Fibroblast of pulmonary artery (primary cell): ENCODE measurements around the gene PHIP.
A peak's percentile ranks its signal among the peaks of the same experiment; 100 is the strongest.

Experiments used
- DNase-seq: peaks from one replicate; pipeline ENCODE4 v3.0.0-alpha.2; 2010; ENCODE audit warnings: low read depth
- H3K4me3 ChIP-seq: replicated peaks from 2 replicates; pipeline ENCODE4 v1.5.1; 2011; ENCODE audit warnings: low read depth, mild to moderate bottlenecking, control low read depth, low read length, moderate library complexity
- TF ChIP-seq, protein P1 (sequence below): IDR thresholded peaks from 2 replicates; pipeline ENCODE4 v1.5.1; 2011; ENCODE audit warnings: mild to moderate bottlenecking, control low read depth, low read length, inconsistent platforms; ENCODE audit errors: missing control alignments

The PHIP gene

DNA sequence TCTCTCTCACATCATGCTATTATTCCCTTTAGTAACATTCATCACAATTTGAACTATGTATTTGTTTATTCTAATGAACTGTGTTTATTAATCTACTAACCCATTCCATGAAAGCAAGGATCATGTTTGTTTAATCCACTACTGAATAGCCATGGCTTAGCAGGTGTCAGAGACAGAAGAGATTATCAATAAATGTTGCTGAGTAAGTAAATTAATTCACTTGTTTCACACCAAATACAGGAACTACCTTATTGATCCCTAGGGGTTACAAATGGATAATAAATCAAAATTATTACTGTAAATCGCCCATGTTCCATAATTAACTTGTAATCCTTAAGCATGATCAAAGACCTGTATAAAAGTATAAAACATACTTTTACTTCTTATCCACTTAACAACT, 76.6 kb downstream of the PHIP start:
- no peak overlapping the region for H3K4me3 ChIP-seq
- DNase-seq: no peak
- TF ChIP-seq, protein P1, sequence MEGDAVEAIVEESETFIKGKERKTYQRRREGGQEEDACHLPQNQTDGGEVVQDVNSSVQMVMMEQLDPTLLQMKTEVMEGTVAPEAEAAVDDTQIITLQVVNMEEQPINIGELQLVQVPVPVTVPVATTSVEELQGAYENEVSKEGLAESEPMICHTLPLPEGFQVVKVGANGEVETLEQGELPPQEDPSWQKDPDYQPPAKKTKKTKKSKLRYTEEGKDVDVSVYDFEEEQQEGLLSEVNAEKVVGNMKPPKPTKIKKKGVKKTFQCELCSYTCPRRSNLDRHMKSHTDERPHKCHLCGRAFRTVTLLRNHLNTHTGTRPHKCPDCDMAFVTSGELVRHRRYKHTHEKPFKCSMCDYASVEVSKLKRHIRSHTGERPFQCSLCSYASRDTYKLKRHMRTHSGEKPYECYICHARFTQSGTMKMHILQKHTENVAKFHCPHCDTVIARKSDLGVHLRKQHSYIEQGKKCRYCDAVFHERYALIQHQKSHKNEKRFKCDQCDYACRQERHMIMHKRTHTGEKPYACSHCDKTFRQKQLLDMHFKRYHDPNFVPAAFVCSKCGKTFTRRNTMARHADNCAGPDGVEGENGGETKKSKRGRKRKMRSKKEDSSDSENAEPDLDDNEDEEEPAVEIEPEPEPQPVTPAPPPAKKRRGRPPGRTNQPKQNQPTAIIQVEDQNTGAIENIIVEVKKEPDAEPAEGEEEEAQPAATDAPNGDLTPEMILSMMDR: no peak

DNA sequence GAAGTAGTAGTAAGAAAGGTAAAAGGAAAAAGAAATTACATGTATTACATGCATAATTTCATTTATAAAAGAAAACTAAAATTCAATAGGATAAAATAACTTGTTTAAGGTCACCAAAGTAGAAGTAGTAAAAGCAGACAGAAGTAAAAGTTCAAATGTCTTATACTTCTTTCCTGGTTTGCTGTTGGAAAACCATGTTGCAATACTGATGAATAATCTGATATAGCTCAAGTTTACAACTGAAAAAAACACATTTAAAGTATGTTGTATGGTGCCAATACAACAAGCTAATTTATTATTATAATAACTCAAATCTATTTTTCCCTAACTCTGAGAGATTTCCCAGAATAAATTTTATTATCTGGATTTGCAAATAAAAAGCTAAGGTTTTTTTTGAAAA, 78.3 kb downstream of the PHIP start:
- TF ChIP-seq, protein P1: no peak
- no peak overlapping the region for H3K4me3 ChIP-seq
- peak; percentile 21 for DNase-seq

DNA sequence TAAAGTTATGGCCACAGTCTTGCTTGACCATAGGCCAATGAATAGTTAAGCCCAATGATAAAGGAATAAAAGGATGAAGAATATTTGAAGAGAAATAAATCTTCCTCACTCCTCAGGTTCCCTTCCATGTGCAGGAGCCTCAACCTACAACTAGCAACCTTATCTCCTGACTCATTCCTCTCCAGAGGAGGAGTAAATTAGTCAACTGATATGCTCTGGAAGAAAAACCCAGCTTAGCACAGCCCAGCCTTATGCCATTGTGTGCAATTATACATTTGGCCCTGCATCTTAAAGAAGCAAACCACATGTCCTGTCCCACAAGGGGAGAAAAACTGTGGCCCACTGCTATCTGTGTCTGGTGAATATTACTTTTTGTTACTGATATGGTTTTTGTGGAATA, 82.1 kb downstream of the PHIP start:
- TF ChIP-seq, protein P1: no peak
- peak; percentile 38 for DNase-seq
- no peak overlapping the region for H3K4me3 ChIP-seq

DNA sequence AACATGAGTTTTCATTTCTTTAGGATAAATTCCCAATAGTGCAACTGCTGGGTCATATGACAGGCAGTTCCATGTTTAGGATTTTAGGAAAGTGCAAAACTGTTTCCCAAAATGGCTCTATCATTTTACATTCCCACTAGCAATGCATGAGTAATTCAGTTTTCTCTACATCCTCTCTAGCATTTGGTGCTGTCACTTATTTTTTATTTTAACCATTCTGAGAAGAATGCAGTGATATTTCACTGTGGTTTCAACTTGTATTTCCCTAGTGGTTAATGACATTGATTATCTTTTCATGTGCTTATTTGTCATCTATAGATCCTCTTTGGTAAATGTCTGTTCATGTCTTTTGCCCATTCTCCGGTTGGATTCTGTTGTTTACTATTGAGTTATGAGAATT, 82.7 kb downstream of the PHIP start:
- no peak for DNase-seq
- no peak overlapping the region for H3K4me3 ChIP-seq
- TF ChIP-seq, protein P1: no peak

DNA sequence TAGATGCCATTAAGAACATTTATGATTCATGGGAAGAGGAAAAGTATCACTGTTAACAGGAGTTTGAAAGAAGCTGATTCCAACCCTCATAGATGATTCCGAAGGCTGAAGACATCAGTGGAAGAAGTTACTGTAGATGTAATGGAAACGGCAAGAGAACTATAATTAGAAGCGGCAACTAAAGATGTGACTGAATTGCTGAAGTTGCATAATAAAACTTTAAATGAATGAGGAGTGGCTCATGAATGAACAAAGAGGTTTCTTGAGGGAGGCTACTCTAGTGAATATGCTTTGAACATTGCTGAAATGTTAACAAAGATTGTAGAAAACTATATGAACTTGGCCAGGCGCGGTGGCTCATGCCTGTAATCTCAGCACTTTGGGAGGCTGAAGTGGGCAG, 84.1 kb downstream of the PHIP start:
- TF ChIP-seq, protein P1: no peak

DNA sequence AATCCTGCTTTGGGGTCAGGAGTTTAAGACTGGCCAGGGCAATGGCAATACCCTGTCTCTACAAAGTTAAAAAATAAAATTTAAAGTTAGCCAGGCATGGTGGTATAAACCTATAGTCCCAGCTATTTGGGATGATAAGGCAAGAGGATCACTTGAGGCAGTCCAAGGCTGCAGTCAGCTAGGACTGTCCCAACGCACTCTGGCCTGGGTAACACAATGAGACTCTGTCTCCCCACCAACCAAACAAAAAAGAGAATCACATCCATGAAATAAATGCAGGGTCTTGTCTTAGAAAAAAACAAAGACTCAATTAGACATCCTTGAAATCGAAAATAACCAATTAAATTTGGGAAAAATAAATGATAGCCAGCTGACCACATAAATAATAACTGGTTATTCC, 88.9 kb downstream of the PHIP start:
- DNase-seq: no peak
- TF ChIP-seq, protein P1: no peak
- H3K4me3 ChIP-seq: no peak overlapping the region

More for the DNA sequence above, 84.1 kb downstream of the PHIP start:
- DNase-seq: no peak
- H3K4me3 ChIP-seq: no peak overlapping the region

DNA sequence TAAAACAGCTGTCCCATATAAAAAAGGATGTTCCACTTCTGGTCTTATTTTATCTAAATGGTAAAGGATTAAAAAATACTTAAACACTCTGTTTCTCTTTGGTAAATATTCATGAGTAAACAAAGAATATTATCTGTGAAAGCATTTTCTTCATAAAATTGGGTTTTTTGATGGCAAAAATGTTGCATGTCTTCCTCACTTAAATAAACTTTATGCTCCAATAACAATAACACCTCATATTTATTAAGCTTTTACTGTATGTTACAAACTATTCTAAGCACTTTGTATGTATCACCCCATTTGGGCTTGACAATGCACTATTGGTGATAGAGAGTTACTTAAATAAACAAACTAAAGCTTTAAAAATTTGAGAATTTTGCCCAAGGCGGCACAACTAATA, 91.9 kb downstream of the PHIP start:
- TF ChIP-seq, protein P1: no peak
- H3K4me3 ChIP-seq: no peak overlapping the region
- DNase-seq: no peak
